GM12878 (cell line): Measurements from ENCODE around the gene AMBP. TPM values are rescaled to one million over a fixed set of nuclear protein-coding genes. Genes with fewer than 3 reads are reported as not detected.

ENCODE experiments used
- ATAC-seq: fragments of 200-7000 bp; cut with Tn5 transposase; 3 replicates; pipeline ENCODE4 v1.9.1; 2020; ENCODE audit warnings: mild to moderate bottlenecking, moderate library complexity
- BruUV-seq: library from RNA; stranded (reverse); fragments of 400-500 nt; replicated peaks from 2 replicates; lab custom pipeline; 2021; lab: Mats Ljungman, UMichigan
- CTCF ChIA-PET: fragments of 300-600 bp; sonication (Branson Sonifier 250); formaldehyde crosslinking; extraction: SDS; loops from one replicate; lab custom pipeline; 2021; ENCODE audit warnings: inconsistent platforms; lab: Yijun Ruan, JAX
- POLR2A ChIA-PET: fragments of 350-600 bp; formaldehyde crosslinking; extraction: SDS; loops from one replicate; lab custom pipeline; 2021; ENCODE audit warnings: inconsistent platforms; lab: Charles Lee
- RAD21 ChIA-PET: fragments of 300-600 bp; sonication (Branson Sonifier 250); formaldehyde crosslinking; loops from one replicate; lab custom pipeline; 2023; ENCODE audit warnings: antibody characterized with exemption; ENCODE audit not compliant: unreplicated experiment; lab: Charles Lee
- SMC1A ChIA-PET: fragments of 300-600 bp; sonication (Branson Sonifier 250); formaldehyde crosslinking; loops from one replicate; lab custom pipeline; 2023; ENCODE audit not compliant: unreplicated experiment, uncharacterized antibody; lab: Charles Lee
- DNase-seq: peaks from one replicate; pipeline ENCODE4 v3.0.0-alpha.2; 2011; ENCODE audit warnings: low read depth, low spot score
- FAIRE-seq: peaks from 3 replicates; lab custom pipeline; 2011; peaks lifted over from hg19 to GRCh38; lab: Jason Lieb, UNC
- H2AFZ ChIP-seq: 2 replicates; pipeline ENCODE4 v1.6.0; 2011; ENCODE audit warnings: low read depth, low read length, control low read depth; ENCODE audit not compliant: control insufficient read depth
- H3K27ac ChIP-seq: 2 replicates; pipeline ENCODE4 v1.5.1; 2011; ENCODE audit warnings: control low read depth; ENCODE audit not compliant: control insufficient read depth, insufficient read depth
- H3K27me3 ChIP-seq, 2 experiments: replicated peaks in 1 of 2; 2 replicates each; pipeline versions ENCODE4 v1.6.0 to v1.6.1; 2011; ENCODE audit warnings: low read length in 1 of 2; ENCODE audit not compliant: control insufficient read depth in 2 of 2, insufficient read depth in 2 of 2
- H3K36me3 ChIP-seq, 2 experiments: 2 replicates each; pipeline ENCODE4 v1.5.1; 2011; ENCODE audit warnings: low read length in 1 of 2; ENCODE audit not compliant: control insufficient read depth in 2 of 2, insufficient read depth in 2 of 2
- H3K4me1 ChIP-seq: 2 replicates; pipeline ENCODE4 v1.6.1; 2011; ENCODE audit warnings: mild to moderate bottlenecking, low read length, moderate library complexity, mixed read lengths; ENCODE audit not compliant: control insufficient read depth, insufficient read depth
- H3K4me2 ChIP-seq: 2 replicates; pipeline ENCODE4 v1.6.0; 2011; ENCODE audit warnings: control low read depth; ENCODE audit not compliant: control insufficient read depth, insufficient read depth
- H3K4me3 ChIP-seq: fragments of 200-600 bp; sonication (generic); 2 replicates; pipeline ENCODE4 v1.5.1; 2016
- H3K79me2 ChIP-seq: 2 replicates; pipeline ENCODE4 v1.6.0; 2011; ENCODE audit warnings: low read length; ENCODE audit not compliant: control insufficient read depth, insufficient read depth
- H3K9ac ChIP-seq: 2 replicates; pipeline ENCODE4 v1.8.0; 2011; ENCODE audit warnings: low read length, control low read depth, mixed read lengths; ENCODE audit not compliant: control insufficient read depth, insufficient read depth
- H3K9me3 ChIP-seq: replicated peaks from 3 replicates; pipeline ENCODE4 v1.5.1; 2011; ENCODE audit warnings: mild to moderate bottlenecking, low read length; ENCODE audit not compliant: control insufficient read depth, insufficient read depth
- H4K20me1 ChIP-seq: 2 replicates; pipeline ENCODE4 v1.6.0; 2011; ENCODE audit not compliant: control insufficient read depth, insufficient read depth
- BRCA1 ChIP-seq: IDR thresholded peaks from 2 replicates; pipeline ENCODE4 v1.6.1; 2011; ENCODE audit warnings: low read depth, low read length, improper control_type of control experiment
- CBFB ChIP-seq: IDR thresholded peaks from 2 replicates; pipeline ENCODE4 v1.6.1; 2016; ENCODE audit warnings: antibody characterized with exemption, low read depth
- CTCF ChIP-seq, 3 experiments: IDR thresholded peaks in 2 of 3; conservative IDR thresholded peaks in 1 of 3; 2 replicates each; pipeline ENCODE4 v1.5.1; 2011; ENCODE audit warnings: low read depth in 3 of 3, low read length in 3 of 3, mild to moderate bottlenecking in 3 of 3, control low read depth in 2 of 3, moderate library complexity in 2 of 3, inconsistent platforms in 1 of 3, mixed read lengths in 1 of 3; ENCODE audit not compliant: control insufficient read depth in 2 of 3, insufficient read depth in 1 of 3; ENCODE audit errors: extremely low read depth in 1 of 3
- GABPA ChIP-seq: IDR thresholded peaks from 2 replicates; pipeline ENCODE4 v1.6.1; 2014; ENCODE audit warnings: antibody characterized with exemption, low read depth, mild to moderate bottlenecking, inconsistent platforms
- HSF1 ChIP-seq: fragments of 150-350 bp; IDR thresholded peaks from 2 replicates; pipeline ENCODE4 v1.6.1; 2014; ENCODE audit warnings: mild to moderate bottlenecking, low read depth, low read length
- NFYB ChIP-seq: IDR thresholded peaks from 2 replicates; pipeline ENCODE4 v1.6.1; 2011; ENCODE audit warnings: low read depth, mild to moderate bottlenecking, low read length, improper control_type of control experiment, moderate library complexity; ENCODE audit not compliant: insufficient read depth
- NKRF ChIP-seq: fragments of 450-650 bp; conservative IDR thresholded peaks from 2 replicates; pipeline ENCODE4 v1.6.1; 2017; ENCODE audit warnings: mild to moderate bottlenecking, moderate library complexity
- POLR2AphosphoS5 ChIP-seq: IDR thresholded peaks from 2 replicates; pipeline ENCODE4 v1.6.1; 2011; ENCODE audit warnings: mild to moderate bottlenecking, low read length, inconsistent platforms
- TBL1XR1 ChIP-seq: IDR thresholded peaks from 2 replicates; pipeline ENCODE4 v1.6.1; 2012; ENCODE audit warnings: low read depth, low read length, improper control_type of control experiment
- TCF12 ChIP-seq: IDR thresholded peaks from 2 replicates; pipeline ENCODE4 v1.6.1; 2011; ENCODE audit warnings: low read depth, mild to moderate bottlenecking, low read length
- ZBTB40 ChIP-seq: fragments of 450-650 bp; IDR thresholded peaks from 2 replicates; pipeline ENCODE4 v1.6.1; 2016; ENCODE audit warnings: mild to moderate bottlenecking, moderate library complexity, borderline replicate concordance
- ZNF207 ChIP-seq: fragments of 450-650 bp; IDR thresholded peaks from 2 replicates; pipeline ENCODE4 v1.6.1; 2014; ENCODE audit warnings: antibody characterized with exemption, mild to moderate bottlenecking, borderline replicate concordance
- ZNF622 ChIP-seq: fragments of 450-650 bp; IDR thresholded peaks from 2 replicates; pipeline ENCODE4 v1.6.1; 2017; ENCODE audit warnings: mild to moderate bottlenecking, inconsistent platforms
- WGBS: methylation state at CpG from one replicate; pipeline ENCODE4 v1.1.6; 2016; ENCODE audit warnings: low lambda C conversion rate; ENCODE audit not compliant: insufficient replicate concordance, insufficient coverage; ENCODE audit errors: missing lambda C conversion rate; 5-methylcytosine and 5-hydroxymethylcytosine counted together
- in situ Hi-C: fragments of 300-500 bp; cut with MboI; formaldehyde crosslinking; loops from 9 replicates; pipeline ENCODE4 v1.14.3; 2018; ENCODE audit warnings: mixed read lengths
- intact Hi-C: fragments of 100-400 bp; cut with micrococcal nuclease; formaldehyde crosslinking; loops from one replicate; pipeline ENCODE4 v1.14.2; 2022; ENCODE audit not compliant: unreplicated experiment
- polyA plus RNA-seq, 11 experiments: library from polyadenylated mRNA; depleted of rRNA in 4 of 11; unstranded in 6 of 11; stranded (reverse) in 5 of 11; fragments of >200 nt; fragmentation: Nextera tagmentation in 4 of 11; fragmentation: Illumina TruSeq in 1 of 11; extraction: Ambion mirVana in 4 of 11; extraction: Trizol in 1 of 11; gene quantifications; 1 replicate in 1 of 11; 2 replicates in 10 of 11; pipeline versions ENCODE4 v1.2.1 to v1.2.3, GENCODE V29; 2011 to 2016; ENCODE audit warnings: inconsistent platforms in 2 of 11, missing spikeins in 2 of 11, low read depth in 1 of 11
- total RNA-seq, 4 experiments: library from RNA; depleted of rRNA in 3 of 4; stranded (reverse); fragments of >200 nt in 3 of 4; fragmentation: Illumina TruSeq in 1 of 4; extraction: Trizol in 1 of 4; gene quantifications; 2 replicates each; pipeline versions ENCODE4 v1.2.1 to v1.2.3, GENCODE V29; 2013 to 2021

The AMBP gene
- total and polyA plus RNA-seq, 10 of the 15 experiments (the other 5 are each of a cell fraction or from before 2014, with no cell fraction given): 0.11 to 2.3 (median 0.18) TPM; not detected in 7

GRCh38 chr9:114075602-114076001, 2.5 kb downstream of the AMBP start:
- FAIRE-seq (no peak), ATAC-seq (no peak), DNase-seq (no peak)
- no TSS peak for BruUV-seq
- ChIA-PET POLR2A (no interaction called here), RAD21 (no interaction called here), CTCF (no interaction called here), SMC1A (no interaction called here)
- Histone ChIP-seq H3K4me2 (no peak overlapping the region), H3K27ac (no peak overlapping the region), H3K4me3 (no peak overlapping the region), H3K4me1 (no peaks in the 10 kb centered on the region), H4K20me1 (no peaks in the 10 kb centered on the region), H3K36me3 (no peaks in the 10 kb centered on the region), H3K9me3 (no peaks in the 10 kb centered on the region; the same call in 2 of the 3 replicates), H3K27me3 (no peaks in the 10 kb centered on the region; a peak in 1 of 4 replicates), H3K9ac (no peak overlapping the region), H2AFZ (no peak overlapping the region), H3K79me2 (no peaks in the 10 kb centered on the region)
- 2% methylated on average over 4 of the region's 4 CpGs for WGBS
- no peak for TF ChIP-seq NFYB
- TF ChIP-seq ZNF207: no peak
- TF ChIP-seq POLR2AphosphoS5: no peak
- no peak for TF ChIP-seq ZBTB40
- no peak for TF ChIP-seq TBL1XR1
- no peak for TF ChIP-seq CBFB
- no peak for TF ChIP-seq TCF12
- no peak for TF ChIP-seq CTCF (IDR thresholded peaks at IDR 0.05 in 2 of 3, conservative IDR thresholded peaks at IDR 0.05 in 1 of 3; ENCODE audit: control insufficient read depth in 2 of 3, extremely low read depth in 1 of 3, insufficient read depth in 1 of 3, low read depth in 3 of 3, low read length in 3 of 3)
- TF ChIP-seq HSF1: no peak
- no peak for TF ChIP-seq NKRF
- no peak for TF ChIP-seq GABPA
- TF ChIP-seq BRCA1: no peak
- no peak for TF ChIP-seq ZNF622
- in situ Hi-C loops: loop anchor here (25.0 kb wide), 1 partner anchor 212 kb away; no protein-coding TSS in a partner anchor
- intact Hi-C loops: no loop called here
